ENCODE measurements around the gene ABCA10. TPM values are rescaled to one million over a fixed set of nuclear protein-coding genes. Genes with fewer than 3 reads are reported as not detected.
A peak's percentile ranks its signal among the peaks of the same experiment; 100 is the strongest.
"Not testable (repeated sequence)": the region's sequence is repeated elsewhere in the genome, so short reads cannot be mapped to it uniquely, and the experiment has no call there.

ABCA10 gene
- total RNA-seq: 10 to 100 TPM in 1 of 4 donors, 1 to 10 TPM in 3; 2.6 to 39.3 (median 5.2) TPM

- TF ChIP-seq, protein P1, sequence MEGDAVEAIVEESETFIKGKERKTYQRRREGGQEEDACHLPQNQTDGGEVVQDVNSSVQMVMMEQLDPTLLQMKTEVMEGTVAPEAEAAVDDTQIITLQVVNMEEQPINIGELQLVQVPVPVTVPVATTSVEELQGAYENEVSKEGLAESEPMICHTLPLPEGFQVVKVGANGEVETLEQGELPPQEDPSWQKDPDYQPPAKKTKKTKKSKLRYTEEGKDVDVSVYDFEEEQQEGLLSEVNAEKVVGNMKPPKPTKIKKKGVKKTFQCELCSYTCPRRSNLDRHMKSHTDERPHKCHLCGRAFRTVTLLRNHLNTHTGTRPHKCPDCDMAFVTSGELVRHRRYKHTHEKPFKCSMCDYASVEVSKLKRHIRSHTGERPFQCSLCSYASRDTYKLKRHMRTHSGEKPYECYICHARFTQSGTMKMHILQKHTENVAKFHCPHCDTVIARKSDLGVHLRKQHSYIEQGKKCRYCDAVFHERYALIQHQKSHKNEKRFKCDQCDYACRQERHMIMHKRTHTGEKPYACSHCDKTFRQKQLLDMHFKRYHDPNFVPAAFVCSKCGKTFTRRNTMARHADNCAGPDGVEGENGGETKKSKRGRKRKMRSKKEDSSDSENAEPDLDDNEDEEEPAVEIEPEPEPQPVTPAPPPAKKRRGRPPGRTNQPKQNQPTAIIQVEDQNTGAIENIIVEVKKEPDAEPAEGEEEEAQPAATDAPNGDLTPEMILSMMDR (IDR thresholded peaks at IDR 0.05 in 4 of 5, conservative IDR thresholded peaks at IDR 0.05 in 1 of 5): no peak
- no peak for TF ChIP-seq POLR2A (IDR thresholded peaks at IDR 0.05)
- DNase-seq: no peak
- intact Hi-C loops (cut with DNase I; ENCODE audit: low total_unique reads): no loop called here
- H3K4me3 ChIP-seq: peak within 1 kb of the TSS in 2 of 4 donors; percentile 16 to 23
- peaks cover 0 to 18% of the 10 kb centered on the region in 2 donors for H3K36me3 ChIP-seq
- peaks cover 0 to 6% (median 0%) of the 10 kb centered on the region in 3 donors for H3K9me3 ChIP-seq
- ATAC-seq: no peak
- H3K27ac ChIP-seq: peak within 1 kb of the TSS; percentile 7 to 30 (median 24)
- H3K27me3 ChIP-seq: no peaks in the 10 kb centered on the region
- in situ Hi-C loops (cut with MboI; ENCODE audit: low sequenced_read_pairs in 4 of 4): loop anchor here in 2 of 4 donors (25.0 kb wide), 1 partner anchor 691 kb away; no protein-coding TSS in a partner anchor
- H3K4me1 ChIP-seq: no peaks in the 10 kb centered on the region
Observed at GRCh38 chr17:69228576-69228975, at the start of gene ABCA10. ABCA10 (minus strand) TSS chr17:69228824; CDS start chr17:69225358, 3,466 bp downstream.

DNA sequence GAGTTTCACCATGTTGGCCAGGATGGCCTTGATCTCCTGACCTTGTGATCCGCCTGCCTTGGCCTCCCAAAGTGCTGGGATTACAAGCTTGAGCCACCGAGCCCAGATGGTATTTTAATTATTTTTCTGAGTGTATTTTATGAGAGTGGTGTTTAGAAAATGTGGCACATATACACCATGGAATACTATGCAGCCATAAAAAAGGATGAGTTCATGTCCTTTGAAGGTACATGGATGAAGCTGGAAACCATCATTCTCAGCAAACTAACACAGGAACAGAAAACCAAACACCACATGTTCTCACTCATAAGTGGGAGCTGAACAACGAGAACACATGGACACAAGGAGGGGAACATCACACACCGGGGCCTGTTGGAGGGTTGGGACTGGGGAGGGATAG lies 47.7 kb upstream of the ABCA10 start:
- H3K36me3 ChIP-seq: peaks cover 0 to 36% of the 10 kb centered on the region in 2 donors
- in situ Hi-C loops (cut with MboI; ENCODE audit: low sequenced_read_pairs in 4 of 4): loop anchor here in 1 of 4 donors (25.0 kb wide), 1 partner anchor 89 kb away; no protein-coding TSS in a partner anchor
- not testable (repeated sequence) for DNase-seq

DNA sequence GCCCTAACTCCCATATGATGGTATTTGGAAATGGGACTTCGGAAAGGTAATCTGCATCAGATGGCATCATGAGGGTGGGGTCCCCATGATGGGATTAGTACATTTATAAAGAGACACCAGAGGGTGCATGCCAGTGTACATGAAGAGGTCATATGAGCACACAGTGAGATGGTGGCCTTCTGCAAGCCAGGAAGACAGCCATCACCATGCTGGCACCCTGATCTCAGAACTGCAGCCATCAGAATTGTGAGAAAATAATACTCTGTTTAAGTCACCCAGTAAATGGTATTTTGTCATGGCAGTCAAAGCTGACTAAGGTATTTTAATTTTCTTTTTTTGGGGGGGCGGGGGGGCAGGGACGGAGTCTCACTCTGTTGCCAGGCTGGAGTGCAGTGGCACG lies 47.1 kb upstream of the ABCA10 start:
- DNase-seq (no peak), ATAC-seq (no peak)
- TF ChIP-seq, protein P1 (IDR thresholded peaks at IDR 0.05 in 4 of 5, conservative IDR thresholded peaks at IDR 0.05 in 1 of 5): no peak
- TF ChIP-seq POLR2A (IDR thresholded peaks at IDR 0.05): no peak
- Histone ChIP-seq H3K9me3 (no peaks in the 10 kb centered on the region), H3K27ac (no peak overlapping the region), H3K4me3 (no peak overlapping the region), H3K27me3 (no peaks in the 10 kb centered on the region), H3K4me1 (no peaks in the 10 kb centered on the region), H3K36me3 (peaks cover 0 to 39% of the 10 kb centered on the region in 2 donors)
- intact Hi-C loops (cut with DNase I; ENCODE audit: low total_unique reads): no loop called here
- in situ Hi-C loops (cut with MboI; ENCODE audit: low sequenced_read_pairs in 4 of 4): loop anchor here in 1 of 4 donors (25.0 kb wide), 1 partner anchor 88 kb away; no protein-coding TSS in a partner anchor

More for the DNA sequence above, 47.7 kb upstream of the ABCA10 start:
- H3K27me3 ChIP-seq; H3K4me1 ChIP-seq; H3K27ac ChIP-seq; H3K4me3 ChIP-seq; ATAC-seq; intact Hi-C loops (cut with DNase I; ENCODE audit: low total_unique reads); H3K9me3 ChIP-seq: not testable (repeated sequence)

- peaks cover 14 to 19% of the 10 kb centered on the region in 2 donors for H3K4me1 ChIP-seq
- in situ Hi-C loops (cut with MboI; ENCODE audit: low sequenced_read_pairs in 4 of 4) (no loop called here), intact Hi-C loops (cut with DNase I; ENCODE audit: low total_unique reads) (no loop called here)
- H3K4me3 ChIP-seq: no peak overlapping the region
- ATAC-seq (no peak), DNase-seq (no peak)
- peak overlapping the region in 1 of 4 donors; percentile 3 for H3K27ac ChIP-seq
- TF ChIP-seq POLR2A (IDR thresholded peaks at IDR 0.05): no peak
- TF ChIP-seq, protein P1 (IDR thresholded peaks at IDR 0.05 in 4 of 5, conservative IDR thresholded peaks at IDR 0.05 in 1 of 5): no peak
- peaks cover 0 to 34% of the 10 kb centered on the region in 2 donors for H3K36me3 ChIP-seq
- H3K27me3 ChIP-seq: no peaks in the 10 kb centered on the region
- no peaks in the 10 kb centered on the region for H3K9me3 ChIP-seq
Observed at GRCh38 chr17:69271023-69271422, 42.4 kb upstream of the ABCA10 start.

DNA sequence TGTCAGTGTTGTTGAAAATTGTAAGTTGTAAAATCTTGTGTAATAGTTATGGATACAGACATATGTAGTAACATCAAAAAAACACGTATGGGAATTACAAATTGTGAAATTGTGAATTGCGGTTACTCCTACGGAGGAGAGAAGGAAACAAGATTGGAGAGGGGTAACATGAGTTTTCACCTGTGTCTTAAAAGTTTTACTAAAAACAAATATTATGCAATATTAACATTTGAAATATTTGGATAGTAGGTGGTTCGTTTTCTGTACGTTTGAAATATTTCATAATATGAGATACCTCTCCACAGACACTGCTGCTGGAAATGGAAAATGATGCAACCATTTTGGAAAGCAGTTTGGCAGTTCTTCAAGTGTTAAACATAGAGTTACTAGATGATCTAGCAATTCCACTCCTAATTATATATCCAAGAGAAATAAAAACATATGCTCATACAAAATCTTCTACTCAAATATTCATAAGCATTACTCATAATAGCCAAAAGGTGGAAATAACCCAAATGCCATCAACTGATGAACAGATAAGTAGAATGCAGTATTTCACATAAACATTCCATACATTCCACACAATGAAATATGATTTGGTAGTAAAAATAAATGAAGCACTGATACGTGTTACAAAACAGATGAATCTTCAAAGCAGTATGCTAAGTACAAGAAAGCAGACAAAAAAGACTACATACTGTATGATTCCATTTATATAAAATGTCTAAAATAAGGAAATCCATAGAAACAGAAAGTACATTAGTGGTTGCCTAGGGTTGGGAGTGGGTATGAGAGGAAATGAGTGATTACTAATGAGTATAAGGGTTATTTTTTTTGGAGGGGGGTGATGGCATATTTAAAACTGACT lies 40.7 kb upstream of the ABCA10 start:
- H3K4me3 ChIP-seq: peak overlapping the region in 1 of 4 donors; percentile 7
- intact Hi-C loops (cut with DNase I; ENCODE audit: low total_unique reads) (no loop called here), in situ Hi-C loops (cut with MboI; ENCODE audit: low sequenced_read_pairs in 4 of 4) (no loop called here)
- H3K9me3 ChIP-seq: no peaks in the 10 kb centered on the region
- no peaks in the 10 kb centered on the region for H3K27me3 ChIP-seq
- peak in 1 of 2 donors; percentile 4 for DNase-seq
- peaks cover 14 to 19% of the 10 kb centered on the region in 2 donors for H3K4me1 ChIP-seq
- H3K27ac ChIP-seq: peak overlapping the region; percentile 32 to 70 (median 56)
- H3K36me3 ChIP-seq: peaks cover 0 to 43% of the 10 kb centered on the region in 2 donors
- TF ChIP-seq, protein P1 (IDR thresholded peaks at IDR 0.05 in 4 of 5, conservative IDR thresholded peaks at IDR 0.05 in 1 of 5): no peak
- TF ChIP-seq POLR2A (IDR thresholded peaks at IDR 0.05): no peak
- peak; percentile 80 to 89 for ATAC-seq
